EL (cell line): Measurements from ENCODE around the gene PPP6C.
A peak's percentile ranks its signal among the peaks of the same experiment; 100 is the strongest.
"Not testable (repeated sequence)": the region's sequence is repeated elsewhere in the genome, so short reads cannot be mapped to it uniquely, and the experiment has no call there.

Experiments used
- DNase-seq: peaks from one replicate; pipeline ENCODE4 v3.0.0-alpha.2; 2016

PPP6C gene

DNA sequence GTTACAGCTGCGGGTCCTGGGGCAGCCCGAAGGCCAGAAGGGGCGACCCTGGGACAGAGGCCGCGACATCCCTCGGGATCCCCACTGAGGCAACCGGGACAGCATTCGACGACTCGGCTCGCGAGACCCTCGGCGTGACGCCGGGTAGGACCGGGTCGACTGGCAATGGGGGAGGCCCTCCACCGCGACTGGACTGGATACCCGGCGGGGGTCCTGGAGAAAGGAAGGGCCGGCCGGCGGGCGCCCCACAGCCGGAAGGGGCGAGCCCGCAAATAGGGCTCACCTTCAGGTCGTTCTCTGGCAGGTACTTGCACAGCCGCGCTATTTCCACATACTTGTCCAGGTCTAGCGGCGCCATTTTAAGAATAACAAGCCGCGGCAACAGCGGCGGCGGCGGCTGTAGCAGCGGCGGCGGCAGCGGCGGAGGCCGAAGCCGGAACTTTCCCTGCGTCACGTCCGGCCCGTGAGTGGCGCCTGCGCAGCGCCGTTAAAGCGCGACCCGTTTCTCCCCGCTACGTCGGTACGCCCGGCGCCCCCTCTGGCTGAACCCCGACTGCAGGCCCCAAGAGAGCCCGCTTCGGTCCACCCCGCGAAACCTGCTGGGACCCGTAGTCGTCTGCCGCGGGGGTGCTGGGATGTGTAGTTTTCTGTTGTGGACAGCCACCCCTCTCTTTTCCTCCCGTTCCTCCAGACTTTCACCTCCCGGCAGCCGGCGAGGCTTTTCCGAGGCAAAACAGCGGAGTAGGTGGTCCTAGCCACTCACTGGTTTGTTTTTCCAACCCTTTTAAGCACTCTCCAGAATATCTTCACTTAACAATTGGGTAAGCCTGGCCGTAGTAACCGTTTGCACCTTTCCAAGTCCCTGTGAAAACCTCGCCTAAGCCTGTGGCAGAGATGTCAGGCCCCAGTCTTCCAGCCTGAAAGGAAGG lies at the start of gene PPP6C:
Gene PPP6C (minus strand): TSS at position 443 of the 929 bp plus-strand sequence. CDS start 85 bp downstream, at position 358.
- peak; percentile 95 for DNase-seq

DNA sequence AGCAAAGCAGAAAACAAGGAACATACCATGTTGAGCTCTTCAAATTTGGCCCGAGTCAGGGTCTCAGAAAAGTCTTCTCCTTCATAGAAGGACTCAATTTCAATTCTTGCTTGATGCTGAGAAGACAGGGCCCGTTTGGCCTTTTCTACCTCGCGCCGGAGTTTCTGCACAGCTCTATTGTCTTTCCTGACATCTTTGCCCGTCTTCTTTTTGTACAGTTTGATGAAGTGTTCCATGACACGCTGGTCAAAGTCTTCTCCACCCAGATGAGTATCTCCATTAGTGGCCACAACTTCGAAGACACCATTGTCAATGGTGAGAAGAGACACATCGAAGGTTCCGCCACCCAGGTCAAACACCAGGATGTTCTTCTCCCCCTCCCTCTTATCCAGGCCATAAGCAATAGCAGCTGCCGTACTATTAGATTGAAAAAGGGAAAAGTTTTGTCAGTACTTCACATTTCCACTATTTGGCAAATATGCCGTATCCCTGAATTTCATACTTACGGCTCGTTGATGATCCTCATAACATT lies 49.4 kb upstream of the PPP6C start:
- DNase-seq = no peak

DNA sequence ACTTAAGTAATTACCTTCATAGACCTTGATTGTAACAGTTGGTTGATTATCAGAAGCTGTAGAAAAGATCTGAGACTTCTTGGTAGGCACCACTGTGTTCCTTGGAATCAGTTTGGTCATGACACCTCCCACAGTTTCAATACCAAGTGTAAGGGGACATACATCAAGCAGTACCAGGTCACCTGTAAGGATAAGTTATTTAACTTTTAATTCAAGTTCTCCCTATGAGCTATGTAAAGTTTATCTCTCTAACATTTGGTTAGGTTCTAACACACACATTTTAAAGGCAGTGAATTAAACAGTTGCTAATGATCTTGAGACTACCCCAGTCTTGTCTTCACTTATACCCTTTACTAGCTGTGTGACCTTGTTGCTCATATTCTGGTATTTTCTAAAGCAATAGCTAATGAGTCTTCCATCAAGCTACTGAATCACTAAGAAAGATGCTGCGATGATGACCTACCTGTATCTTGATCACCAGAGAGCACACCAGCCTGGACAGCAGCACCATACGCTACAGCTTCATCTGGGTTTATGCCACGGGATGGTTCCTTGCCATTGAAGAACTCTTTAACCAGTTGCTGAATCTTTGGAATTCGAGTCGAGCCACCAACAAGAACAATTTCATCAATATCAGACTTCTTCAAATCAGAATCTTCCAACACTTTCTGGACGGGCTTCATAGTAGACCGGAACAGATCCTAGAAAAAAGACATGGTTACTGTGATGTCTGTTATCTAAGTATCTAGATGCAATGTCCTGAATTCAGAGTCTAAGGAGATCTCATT lies 48.7 kb upstream of the PPP6C start:
- DNase-seq = no peak

DNA sequence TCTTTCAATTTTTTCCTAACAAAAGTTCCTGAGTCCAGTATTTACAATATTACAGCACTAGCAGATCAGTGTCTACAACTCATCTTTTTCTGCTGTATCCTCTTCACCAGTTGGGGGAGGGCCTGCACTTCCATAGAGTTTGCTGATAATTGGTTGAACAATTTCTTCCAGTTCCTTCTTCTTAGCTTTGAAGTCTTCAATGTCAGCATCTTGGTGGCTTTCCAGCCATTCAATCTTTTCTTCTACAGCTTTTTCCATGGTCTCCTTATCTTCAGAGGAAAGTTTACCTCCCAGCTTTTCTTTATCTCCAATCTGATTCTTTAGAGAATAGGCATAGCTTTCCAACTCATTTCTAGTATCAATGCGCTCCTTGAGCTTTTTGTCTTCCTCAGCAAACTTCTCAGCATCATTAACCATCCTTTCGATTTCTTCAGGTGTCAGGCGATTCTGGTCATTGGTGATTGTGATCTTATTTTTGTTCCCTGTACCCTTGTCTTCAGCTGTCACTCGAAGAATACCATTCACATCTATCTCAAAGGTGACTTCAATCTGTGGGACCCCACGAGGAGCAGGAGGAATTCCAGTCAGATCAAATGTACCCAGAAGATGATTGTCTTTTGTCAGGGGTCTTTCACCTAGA lies 47.0 kb upstream of the PPP6C start:
- DNase-seq = not testable (repeated sequence)

DNA sequence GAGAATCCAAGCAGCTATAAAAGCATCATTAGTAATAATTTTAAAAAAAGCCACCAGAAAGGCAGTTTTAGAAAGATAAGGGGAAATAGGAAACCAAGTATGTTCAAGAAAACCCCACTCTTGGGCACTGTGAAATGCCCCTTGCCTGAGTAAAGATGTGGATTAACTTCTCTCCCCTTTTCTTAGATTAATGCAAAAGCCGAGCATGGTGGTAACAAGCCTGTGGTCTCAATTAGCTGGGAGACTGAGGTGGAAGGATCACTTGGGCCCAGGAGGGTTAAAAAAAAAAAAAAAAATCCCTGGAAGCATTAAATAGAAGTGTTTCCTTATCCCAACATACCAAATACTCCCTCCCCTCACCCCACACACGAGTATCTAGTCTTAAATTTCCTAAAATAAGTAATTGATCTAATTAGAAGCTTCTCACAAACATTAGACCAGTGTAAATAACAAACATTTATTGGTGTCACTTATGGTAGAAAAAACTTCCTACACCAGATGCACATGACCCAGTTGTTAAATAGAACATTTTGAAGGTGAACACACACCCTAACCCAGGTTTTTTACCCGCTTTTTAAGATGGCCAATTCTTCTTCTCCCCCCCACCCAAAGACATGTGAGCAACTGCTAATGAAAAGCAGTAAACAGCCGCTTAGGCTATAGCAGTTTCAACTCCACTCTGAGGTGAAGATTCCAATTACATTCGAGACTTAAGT lies 46.4 kb upstream of the PPP6C start:
- DNase-seq = no peak

DNA sequence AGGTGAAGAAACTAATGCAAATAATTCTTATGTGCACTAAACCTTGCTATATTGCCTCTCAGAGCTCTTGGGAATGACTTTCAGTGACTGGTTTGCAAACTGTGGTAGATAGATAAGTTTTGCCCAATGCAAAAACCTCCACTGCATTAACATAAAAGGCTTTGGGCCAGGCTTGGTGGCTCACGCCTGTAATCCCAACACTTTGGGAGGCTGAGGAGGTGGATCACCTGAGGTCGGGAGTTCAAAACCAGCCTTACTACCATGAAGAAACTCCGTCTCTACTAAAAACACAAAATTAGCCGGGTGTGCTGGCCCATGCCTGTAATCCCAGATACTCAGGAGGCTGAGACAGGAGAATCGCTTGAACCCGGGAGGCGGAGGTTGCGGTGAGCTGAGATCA lies 44.5 kb upstream of the PPP6C start:
- not testable (repeated sequence) for DNase-seq

DNA sequence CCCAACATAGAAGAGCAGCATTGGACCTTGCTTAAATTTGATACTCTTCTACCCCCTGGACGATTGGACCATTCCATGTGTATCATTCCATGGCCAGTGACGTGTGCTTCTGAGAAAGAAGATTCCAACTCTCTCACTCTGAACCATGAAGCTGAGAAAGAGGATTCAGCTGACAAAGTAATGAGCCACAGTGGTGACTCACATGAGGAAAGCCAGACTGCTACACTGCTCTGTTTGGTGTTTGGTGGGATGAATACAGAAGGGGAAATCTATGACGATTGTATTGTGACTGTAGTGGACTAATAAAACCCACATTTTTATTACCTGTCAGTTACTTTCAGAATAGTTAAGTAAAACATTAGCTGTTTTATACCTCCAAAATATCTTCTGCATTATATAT lies 44.1 kb upstream of the PPP6C start:
- peak; percentile 97 for DNase-seq

DNA sequence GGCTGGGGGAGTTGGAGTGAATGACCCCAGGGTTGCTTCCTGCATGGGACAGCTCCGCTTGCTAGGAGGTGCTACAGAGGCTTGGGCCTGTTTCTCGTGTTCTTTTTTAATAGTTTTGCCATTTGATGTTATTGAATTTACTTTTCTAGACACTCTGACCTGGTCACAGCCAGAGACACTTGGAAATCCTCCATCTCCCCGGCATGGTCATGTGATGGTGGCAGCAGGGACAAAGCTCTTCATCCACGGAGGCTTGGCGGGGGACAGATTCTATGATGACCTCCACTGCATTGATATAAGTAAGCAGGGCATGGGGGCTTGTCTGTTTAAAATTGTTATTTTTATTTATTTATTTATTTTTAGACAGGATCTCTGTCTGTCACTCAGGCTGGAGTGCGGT lies 38.2 kb upstream of the PPP6C start:
- no peak for DNase-seq

DNA sequence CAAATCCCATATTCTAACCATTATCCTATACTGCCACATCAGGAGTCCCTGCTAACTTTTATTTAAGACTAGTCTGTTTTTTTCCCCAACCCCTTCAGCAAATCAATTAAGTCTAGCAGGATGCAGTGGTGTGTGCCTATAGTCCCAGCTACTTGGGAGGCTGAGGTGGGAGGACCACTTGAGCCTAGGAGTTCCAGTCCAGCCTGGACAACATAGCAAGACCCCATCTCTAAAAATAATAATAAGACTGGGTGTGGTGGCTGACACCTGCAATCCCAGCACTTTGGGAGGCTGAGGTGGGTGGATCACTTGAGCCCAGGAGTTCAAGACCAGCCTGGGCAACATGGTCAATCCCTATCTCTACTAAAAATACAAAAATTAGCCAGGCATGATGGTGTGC lies 35.3 kb upstream of the PPP6C start:
- DNase-seq = not testable (repeated sequence)

DNA sequence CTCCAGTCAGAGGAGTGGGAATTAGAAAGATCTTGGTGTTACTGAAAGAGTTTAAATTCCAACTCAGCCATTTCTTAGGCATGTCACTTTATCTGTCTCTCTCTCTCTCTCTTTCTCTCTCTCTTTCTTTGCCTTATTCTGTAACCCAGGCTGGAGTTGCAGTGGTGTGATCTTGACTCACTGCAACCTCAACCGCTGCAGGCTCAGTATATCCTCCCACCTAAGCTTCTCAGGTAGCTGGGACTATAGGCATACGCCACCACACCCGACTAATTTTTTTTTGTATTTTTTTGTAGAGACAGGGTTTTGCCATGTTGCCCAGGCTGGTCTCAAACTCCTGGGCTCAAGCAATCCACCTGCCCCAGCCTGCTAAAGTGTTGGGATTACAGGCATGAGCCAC lies 29.0 kb upstream of the PPP6C start:
- DNase-seq = no peak

DNA sequence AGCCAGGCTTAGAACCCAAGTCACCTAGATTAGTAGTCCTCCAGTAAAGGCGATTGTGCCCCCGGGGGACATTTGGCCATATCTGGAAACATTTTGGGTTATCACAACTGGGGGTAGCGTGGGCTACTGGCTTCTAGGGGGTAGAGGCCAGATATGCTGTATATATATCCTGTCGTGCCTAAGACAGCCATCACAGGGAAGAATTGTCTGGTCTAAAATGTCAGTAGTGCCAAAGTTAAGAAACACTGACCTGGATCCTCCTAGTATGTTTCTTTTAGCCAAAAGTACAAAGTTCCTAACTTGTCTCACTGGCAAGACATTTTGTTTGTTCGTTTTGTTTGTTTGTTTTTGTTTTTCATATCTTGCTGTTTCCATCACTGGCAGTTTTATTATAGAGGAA lies 24.6 kb upstream of the PPP6C start:
- DNase-seq = no peak

DNA sequence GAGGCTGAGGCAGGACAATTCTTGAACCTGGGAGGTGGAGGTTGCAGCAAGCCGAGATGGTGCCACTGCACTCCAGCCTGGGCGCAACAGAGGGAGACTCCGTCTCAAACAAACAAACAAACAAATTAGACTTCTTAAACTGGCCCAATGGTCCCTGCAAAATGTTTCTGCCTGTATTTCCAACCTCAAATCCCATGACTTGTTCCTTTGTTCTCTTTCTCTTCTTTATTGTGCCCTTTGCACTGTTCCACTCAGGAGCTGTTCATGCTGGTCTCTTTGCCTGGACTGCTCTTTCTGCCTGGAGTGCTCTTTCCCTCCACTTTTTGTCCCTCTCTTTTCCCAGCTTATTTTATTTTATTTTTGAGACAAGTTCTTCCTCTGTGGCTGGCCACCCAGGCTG lies 14.9 kb upstream of the PPP6C start:
- DNase-seq = no peak

DNA sequence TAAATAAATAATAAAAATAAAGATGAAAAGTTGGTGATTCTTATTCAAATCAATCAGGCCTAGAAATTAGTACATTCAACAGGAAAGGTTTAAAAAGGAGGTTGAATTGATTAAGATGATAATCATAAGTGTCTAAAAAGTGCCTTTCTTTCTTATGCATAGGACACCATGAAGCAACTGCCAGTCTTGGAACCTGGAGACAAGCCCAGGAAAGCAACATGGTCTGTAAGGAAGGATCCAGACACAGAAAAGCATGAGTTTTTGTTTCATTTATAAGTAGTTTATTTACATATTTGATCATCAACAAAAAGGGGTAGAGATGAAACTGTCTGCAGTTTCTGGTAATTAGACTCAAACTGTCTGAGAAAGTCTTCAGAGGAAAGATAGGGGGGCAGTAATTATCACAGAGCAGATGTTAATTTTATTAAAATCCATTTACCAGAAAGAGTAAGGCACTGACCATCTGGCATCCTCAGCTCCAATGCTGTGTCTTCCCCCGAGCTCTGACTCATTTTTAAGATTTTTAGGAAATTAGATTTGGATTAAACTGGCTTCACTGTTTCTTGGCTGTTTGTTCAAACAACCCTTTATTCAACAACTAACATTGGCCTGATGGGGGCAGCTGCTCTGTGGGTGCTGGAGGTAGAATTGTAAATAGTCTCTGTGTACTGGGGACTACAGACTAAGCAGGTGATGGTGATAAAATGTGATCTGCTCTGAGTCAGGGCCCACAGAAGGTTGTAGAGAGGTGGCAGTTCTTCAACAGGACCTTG lies 13.4 kb upstream of the PPP6C start:
- DNase-seq = peak; percentile 11

DNA sequence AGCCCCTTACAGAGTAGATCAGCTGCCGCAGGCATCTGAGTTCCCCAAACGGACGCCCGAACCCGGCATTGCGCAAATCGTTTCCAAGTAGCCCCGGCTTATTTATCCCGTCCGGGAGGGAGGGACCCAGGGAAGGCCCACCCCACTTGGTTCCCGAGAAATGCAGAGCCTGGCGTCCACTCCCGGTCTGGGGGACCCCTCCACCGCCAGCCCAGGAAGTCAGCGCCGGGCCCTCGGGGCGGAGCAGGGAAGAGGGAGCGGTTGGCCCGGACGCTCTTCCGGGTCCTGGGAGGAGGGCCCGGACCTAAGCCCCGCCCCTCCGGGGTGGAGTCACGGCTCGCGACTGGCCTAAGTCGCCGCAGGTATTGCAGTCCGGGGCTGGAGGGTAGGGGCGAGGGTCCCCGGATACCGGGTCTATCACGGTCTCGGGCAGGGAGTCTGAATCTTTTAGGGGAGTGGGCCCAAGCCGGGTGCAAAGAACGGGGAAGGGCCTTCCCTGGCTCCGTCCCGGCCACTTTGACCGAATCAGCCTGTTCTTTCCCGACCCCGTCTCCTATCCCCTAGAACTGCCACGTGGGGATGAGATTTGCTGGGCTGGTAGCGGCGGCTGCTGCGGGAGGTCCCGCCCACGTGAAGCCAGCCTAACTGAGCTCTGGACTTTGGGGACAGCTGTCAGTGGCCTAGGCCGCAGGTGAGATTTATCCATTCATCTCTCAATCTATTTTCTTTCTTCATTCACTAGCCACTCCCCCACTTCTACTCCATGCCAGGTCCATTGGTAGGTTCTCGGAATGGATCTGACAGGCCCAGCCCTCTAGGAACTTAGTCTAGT lies 10.8 kb upstream of the PPP6C start, which contains the start of gene RABEPK:
Gene RABEPK (plus strand): TSS at position 327 of the 832 bp plus-strand sequence. CDS start 2,472 bp downstream, outside the sequence.
- DNase-seq = peak; percentile 99

DNA sequence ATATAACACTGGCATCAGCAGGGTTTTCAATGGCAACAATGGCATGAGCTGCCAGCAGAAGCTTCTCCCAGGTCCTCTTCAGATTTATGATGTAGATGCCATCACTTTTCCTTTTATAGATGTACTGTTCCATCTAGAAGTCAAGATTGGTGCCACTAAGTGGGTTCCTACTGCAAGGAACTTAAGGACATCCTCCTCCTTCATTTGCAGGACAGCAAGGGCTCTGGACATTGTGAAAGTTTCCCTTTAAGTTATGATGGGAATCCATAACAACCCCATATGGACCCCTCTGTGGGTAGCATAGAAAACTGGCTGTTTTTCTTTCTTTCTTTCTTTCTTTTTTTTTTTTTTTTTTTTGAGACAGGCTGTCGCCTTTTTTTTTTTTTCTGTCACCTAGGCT lies 6.0 kb upstream of the PPP6C start:
- DNase-seq = not testable (repeated sequence)

DNA sequence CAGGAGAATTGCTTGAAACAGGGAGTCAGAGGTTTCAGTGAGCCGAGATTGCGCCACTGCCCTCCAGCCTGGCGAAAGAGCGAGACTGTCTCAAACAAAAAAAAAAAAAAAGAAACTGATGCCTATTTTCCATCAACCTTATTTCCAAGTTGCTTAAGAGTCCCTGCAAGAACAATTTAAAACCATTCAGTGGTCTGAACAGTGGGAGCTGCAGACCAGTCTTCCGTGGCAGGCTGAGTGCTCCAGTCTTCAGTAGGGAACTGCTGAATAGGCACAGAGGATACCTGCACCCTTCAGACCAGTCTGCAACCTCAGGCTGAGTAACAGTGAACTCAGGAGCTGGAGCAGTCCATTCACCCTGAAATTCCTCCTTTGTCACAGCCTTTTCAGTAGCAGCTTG lies 4.9 kb upstream of the PPP6C start:
- DNase-seq = not testable (repeated sequence)

DNA sequence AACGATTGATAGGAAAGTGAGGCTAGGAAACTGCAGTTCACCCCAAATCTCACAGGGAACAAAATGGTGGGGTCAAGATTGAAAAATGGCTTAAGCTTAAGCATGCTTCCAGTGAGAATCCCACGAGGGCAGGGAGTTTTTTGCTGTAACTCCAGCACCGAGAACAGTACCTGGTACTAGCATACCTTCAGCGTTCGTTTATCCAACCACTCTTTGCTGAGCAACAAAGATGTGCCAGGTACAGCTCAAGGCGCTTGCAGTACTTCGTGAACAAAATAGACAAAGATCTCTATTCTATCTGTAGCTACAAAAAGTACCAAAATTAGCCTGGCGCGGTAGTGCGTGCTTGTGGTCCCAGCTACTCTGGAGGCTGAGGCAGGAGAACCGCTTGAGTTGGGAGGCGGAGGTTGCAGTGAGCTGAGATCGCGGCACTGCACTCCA lies 778 bp upstream of the PPP6C start:
- DNase-seq = no peak

DNA sequence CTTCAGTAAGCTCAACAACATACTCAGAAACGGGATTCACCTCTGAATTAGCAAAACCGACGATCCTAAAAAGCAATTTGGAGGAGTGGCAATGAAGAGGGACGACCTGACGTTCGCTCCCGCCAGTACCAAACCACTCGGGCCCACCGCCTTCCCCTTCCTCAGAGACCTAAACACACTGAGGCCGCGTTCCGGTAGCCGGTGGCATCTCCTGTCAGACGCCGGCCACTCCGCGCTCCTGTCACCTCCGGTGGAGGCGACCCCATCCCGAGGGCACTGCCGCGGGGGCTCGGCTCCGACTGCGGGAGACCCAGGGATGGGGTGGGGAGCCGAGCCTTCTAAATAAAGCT lies 617 bp downstream of the PPP6C start:
- DNase-seq = peak; percentile 15

DNA sequence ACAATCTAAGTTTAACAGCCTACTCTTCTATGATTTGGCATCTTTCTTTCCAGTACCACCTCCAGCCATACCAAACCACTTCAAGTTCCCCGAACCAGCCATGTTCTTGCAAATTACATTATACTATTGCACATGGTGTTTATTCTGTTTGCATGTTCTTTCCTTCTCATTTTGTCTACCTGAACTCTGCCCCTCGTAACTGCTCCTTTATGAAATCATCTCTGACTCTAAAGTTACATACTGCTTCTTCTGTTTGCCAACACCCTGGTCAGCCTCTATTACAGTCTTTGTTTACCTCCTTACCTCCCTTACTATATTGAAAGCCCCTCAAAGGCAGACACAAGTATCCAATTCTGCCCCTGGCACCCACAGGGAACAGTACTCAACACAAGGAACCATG lies 6.0 kb downstream of the PPP6C start:
- DNase-seq = no peak

DNA sequence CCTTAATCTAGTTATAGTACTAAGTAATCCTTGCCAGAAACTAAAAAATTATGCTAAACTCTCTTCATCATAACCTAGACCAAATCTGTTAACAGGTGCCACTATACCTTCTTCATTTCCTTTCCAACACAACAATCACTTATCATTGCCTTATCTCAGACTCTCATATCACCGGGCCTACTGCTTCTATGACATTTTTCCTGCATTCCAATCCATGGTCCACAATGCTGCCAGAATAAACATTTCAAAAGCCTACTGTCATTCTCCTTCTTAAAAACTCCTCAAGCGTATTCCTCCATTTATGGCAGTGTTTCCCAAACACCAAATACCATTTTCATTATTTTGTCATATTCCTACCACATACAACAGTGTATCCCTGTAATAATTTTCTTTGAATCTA lies 6.5 kb downstream of the PPP6C start:
- peak; percentile 60 for DNase-seq

DNA sequence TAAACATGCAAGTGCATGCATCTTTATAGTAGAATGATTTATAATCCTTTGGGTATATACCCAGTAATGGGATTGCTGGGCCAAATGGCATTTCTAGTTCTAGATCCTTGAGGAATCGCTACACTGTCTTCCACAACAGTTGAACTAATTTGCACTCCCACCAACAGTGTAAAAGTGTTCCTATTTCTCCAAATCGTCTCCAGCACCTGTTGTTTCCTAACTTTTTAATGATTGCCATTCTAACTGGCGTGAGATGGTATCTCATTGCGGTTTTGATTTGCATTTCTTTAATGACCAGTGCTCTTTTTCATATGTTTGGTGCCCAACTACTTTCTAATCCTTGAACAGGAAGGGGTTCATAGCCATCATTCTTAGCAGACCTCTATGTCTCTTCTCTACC lies 7.8 kb downstream of the PPP6C start:
- not testable (repeated sequence) for DNase-seq
